ENCODE data around the gene C18orf63.

DNA sequence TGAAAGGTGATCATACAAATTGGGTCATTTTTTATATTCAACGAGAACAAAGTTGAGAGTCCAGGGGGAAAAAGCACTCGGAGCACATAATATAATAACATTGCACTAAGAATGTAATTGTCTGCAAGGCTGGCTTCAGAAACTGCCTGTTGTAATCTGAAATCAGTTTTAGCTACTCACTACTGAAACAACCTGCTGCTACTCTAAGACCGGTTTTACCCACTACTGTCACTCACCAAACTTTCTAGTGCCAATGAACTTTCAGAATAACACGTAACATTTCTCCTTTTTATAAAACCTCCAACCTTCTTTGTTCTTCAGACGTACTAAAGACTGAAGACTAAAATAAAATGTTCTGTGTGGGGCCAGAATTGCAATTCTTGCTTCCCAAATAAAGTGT lies 12.3 kb upstream of the C18orf63 start:
- TF ChIP-seq, protein P1, sequence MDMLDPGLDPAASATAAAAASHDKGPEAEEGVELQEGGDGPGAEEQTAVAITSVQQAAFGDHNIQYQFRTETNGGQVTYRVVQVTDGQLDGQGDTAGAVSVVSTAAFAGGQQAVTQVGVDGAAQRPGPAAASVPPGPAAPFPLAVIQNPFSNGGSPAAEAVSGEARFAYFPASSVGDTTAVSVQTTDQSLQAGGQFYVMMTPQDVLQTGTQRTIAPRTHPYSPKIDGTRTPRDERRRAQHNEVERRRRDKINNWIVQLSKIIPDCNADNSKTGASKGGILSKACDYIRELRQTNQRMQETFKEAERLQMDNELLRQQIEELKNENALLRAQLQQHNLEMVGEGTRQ (CRISPR knock-in tag; IDR thresholded peaks at IDR 0.05), result no peak
- no peak for TF ChIP-seq ZBTB21 (CRISPR knock-in tag; IDR thresholded peaks at IDR 0.05; ENCODE audit: borderline replicate concordance)
- TF ChIP-seq NFE2L1 (CRISPR knock-in tag; IDR thresholded peaks at IDR 0.05), result no peak
